ENCODE results near the gene FXYD2.

Gene FXYD2

GRCh38 chr11:117857734-117858414 lies 33.3 kb upstream of the FXYD2 start:
- DNase-seq, result no peak

- no peak for DNase-seq
Observed at GRCh38 chr11:117855912-117856651, 31.5 kb upstream of the FXYD2 start.

- no peak for DNase-seq
Observed at GRCh38 chr11:117855186-117855845, 30.8 kb upstream of the FXYD2 start.

GRCh38 chr11:117852309-117852708 lies 27.8 kb upstream of the FXYD2 start:
- DNase-seq, result no peak

GRCh38 chr11:117851852-117852251 lies 27.3 kb upstream of the FXYD2 start:
- DNase-seq, result no peak

- no peak for DNase-seq
Observed at GRCh38 chr11:117851106-117851505, 26.6 kb upstream of the FXYD2 start.

GRCh38 chr11:117849781-117850414 lies 25.4 kb upstream of the FXYD2 start:
- no peak for DNase-seq

- no peak for DNase-seq
Observed at GRCh38 chr11:117843666-117844484, 19.3 kb upstream of the FXYD2 start.

- DNase-seq, result no peak
Observed at GRCh38 chr11:117842131-117842941, 17.8 kb upstream of the FXYD2 start.

- DNase-seq, result no peak
Observed at GRCh38 chr11:117841551-117842031, 17.0 kb upstream of the FXYD2 start.

GRCh38 chr11:117840881-117841550 lies 16.5 kb upstream of the FXYD2 start:
- DNase-seq, result no peak

- DNase-seq, result no peak
Observed at GRCh38 chr11:117839936-117840813, 15.6 kb upstream of the FXYD2 start.

- no peak for DNase-seq
Observed at GRCh38 chr11:117839380-117839881, 14.9 kb upstream of the FXYD2 start.

- no peak for DNase-seq
Observed at GRCh38 chr11:117838901-117839300, 14.4 kb upstream of the FXYD2 start.

GRCh38 chr11:117837791-117838190 lies 13.2 kb upstream of the FXYD2 start:
- DNase-seq, result no peak

- no peak for DNase-seq
Observed at GRCh38 chr11:117837070-117837776, 12.7 kb upstream of the FXYD2 start.

GRCh38 chr11:117836077-117836960 lies 11.8 kb upstream of the FXYD2 start:
- no peak for DNase-seq

- no peak for DNase-seq
Observed at GRCh38 chr11:117835576-117835975, 11.0 kb upstream of the FXYD2 start.
